Activated CD4-positive, alpha-beta T cell treated with anti-CD3 and anti-CD28 coated beads for 48 hours (primary cell): ENCODE data around the gene LDLRAD4.

Experiments
- DNase-seq: peaks from one replicate; pipeline ENCODE4 v3.0.0-alpha.2; 2020

The LDLRAD4 gene

DNA sequence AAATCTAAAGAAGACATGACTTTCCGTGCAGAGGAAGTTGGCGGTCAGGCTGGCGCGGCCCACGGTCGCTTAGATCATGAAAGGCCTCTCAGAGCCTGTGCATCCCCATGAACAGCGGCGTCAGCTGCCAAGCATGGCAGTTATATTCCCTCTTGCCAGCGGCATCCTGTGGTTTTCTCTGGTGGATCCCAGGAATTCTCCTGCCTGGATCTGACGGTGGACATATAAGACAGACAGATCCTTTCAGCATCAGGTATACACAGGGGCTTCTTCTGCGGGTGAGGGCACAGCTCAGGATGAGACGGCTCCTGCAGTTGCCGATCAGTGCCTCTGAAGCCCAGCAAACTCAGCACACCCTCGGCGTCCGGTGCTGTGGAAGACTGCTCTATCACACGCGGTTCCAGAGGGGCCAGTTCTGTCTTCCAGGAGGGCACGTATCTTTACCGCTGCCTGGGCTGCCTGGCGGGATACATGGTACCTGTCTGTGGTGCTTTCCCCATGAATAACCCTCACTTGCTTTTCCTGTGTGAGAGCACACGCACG is 157.8 kb downstream of the LDLRAD4 start:
- DNase-seq, result peak; percentile 75

DNA sequence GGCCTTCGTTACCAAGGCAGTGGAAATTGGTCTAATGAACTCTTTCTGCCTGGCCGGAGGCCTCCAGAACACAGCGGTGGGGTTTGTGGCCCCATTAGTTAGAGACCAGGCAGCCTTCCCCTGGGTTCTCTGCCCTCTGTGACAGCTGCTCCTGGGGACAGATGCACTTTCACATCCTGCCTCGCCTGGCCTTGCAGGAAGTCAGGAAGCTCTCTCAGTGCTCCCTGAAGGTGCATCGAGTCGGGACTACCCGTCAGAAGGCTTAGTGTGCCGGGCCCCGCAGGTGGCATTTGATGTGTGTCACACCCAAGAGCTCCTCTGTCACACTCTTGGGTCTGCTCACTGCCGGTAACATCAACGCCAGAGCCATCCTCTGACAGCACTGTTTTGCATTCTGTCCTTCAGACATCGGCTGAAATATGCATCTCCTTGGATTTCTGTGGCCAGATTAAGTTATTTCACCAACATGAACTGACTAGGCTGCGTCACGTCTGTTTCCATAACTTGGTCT is 158.3 kb downstream of the LDLRAD4 start:
- peak; percentile 83 for DNase-seq

DNA sequence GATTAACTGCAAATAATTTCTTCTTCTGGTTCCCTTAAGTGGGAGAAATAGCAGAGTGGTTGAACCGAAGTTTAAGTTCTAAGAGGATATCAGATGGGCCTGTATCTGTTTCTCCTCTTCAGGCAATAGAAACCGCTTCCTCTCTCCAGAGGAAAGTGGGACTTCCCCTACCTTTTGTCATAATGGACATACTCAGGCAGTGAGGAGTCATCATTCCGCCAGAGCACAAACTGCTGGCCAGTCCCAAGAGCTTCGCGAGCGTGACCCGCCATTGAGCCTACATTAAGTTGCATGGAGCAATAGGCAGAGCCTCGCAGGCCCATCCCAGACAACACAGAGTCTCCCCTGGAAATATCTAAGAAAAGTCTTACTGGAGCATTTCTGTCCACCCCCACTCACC is 158.9 kb downstream of the LDLRAD4 start:
- peak; percentile 48 for DNase-seq

DNA sequence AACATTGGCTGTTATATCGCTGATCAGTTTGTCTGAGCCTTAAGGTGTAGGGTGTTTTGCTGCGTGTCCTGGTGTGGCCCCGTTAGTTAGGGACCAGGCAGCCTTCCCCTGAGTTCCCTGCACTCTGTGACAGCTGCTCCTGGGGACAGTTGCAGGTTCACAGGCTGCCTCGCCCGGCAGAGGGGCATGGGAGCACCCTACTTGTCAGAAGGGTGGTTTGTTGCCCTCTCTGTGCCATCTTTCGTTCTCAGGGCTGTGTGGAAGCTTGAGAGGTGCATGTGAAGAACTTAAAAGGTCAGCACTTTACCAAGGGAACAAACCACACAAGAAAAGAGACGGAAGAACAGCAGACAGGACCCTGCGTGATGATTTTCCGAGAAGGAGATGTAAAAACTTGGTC is 159.6 kb downstream of the LDLRAD4 start:
- peak; percentile 33 for DNase-seq

DNA sequence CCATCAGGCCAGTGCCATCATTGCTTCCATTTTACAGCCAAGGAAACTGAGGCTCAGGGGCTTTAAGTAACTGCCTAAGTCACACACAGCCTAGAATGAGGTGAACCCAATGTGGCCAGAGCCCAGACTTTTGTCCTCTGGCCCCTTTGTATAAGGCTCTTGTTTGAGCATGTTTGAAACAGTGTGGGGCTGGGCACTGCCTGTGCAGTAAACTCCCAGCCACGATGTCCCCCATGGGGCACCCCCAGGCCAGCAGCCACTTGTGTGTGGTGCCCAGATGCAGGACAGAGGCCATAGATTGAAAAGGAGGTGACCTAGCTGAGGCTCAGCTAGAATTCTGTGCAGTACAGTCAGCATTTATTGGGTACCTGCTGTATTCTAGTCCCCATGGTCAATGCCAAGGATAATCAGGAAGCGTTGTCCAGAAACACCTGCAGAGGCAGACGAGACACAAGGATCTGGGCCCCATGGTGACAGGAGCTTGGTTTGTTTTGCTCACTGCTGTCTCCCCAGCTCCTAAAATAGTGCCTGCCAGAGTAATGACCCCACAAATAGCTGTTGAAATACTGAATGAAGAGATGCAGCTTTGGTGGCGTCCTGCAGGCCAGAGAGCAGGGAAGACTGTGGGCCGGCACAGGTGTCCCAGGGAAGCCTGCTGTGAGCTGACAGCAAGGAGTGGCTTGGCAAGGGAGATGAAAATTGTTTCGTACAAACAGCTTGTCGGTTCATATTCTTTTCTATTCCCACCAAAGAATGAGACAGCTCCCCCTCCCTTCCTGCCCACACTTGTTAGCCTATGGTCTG is 160.7 kb downstream of the LDLRAD4 start:
- no peak for DNase-seq

DNA sequence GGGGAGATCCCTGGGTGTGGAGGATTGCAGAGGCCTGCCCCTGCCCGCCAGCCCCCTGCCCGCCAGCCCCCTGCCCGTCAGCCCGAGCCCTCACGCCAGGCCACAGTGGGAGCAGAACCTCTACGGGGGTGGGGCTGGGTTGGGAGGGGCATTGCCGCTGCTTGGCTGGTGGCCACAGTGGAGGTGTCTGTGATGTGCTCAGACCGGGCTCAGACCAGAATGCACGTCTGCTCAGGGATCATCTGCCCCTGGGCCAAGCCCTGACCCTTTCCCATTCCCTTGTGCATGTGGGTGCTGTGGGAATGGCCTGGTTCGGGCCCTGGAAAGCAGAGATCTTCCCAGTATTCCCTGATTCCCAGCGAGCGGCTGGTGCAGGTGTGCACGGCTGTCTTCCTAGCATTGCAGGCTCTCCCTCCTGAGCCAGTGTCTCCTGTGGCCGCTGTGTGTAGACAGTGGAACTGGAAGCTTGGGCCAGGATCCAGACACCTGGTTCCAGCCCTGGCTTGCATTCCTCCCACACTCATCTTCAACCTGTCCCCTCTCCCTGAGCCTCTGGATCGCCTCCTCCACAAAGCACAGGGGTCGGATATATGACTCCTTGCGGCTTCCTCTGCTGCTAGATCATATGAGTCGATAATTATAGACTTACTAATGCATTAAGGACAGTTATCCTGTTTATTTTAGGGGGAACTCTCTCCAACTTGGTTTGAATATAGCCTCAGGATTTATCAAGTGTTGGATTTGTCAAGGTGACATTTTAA is 161.6 kb downstream of the LDLRAD4 start:
- no peak for DNase-seq

DNA sequence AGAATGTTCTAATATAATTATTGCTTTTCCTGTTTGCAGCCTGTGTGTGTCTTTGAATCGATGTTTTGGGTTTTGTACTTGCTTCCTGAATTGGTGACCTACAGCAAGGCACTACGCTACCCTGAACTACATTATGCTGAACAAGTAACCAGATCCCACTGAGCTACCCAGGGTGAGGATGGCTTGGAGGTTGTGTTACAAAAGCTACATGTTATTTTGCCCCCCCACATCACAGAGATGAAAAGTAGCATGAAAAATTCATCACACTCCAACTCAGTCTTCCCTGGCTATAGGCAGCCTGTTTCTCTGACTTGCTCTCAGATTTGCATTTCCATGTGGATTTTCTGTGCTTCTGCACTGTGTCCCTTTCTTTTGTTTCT is 162.1 kb downstream of the LDLRAD4 start:
- no peak for DNase-seq

DNA sequence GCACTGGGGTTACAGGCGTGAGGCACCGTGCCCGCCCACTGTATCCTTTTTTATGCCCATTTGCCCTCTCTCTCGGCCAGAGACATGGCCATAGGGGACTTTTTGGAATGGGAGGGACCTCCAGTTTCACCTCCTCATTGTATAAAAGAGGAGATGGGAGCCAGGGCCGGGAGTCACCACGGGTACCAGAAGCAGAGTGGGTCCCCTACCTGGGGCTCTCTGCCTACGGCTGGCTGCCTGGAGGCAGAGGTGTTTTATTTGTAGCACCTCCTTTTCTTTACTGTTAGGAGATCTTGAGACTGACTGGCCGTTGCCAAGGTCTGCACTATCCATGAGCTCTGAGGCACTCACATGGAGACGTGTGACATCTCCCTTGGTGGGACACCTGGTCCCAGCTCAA is 162.8 kb downstream of the LDLRAD4 start:
- DNase-seq, result no peak

DNA sequence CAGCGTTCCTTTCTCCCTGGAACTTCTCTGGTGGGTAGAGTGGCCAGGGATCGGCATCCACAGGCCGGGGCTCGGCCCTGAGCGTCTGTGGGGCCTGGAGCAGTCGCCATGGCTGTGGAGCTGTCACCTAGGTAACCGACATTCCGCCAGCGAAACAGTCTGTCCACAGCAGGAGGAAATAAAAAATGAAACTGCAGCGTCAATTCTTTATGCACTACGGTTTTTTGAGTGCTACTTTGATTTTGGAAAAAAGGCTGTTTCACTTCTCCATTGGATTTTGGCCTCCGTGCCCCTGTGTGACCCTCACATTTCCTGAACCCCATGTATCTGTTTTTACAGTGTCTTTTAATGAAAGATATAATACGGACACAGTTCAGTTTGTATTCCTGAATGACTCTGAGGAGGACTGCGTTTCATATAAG is 163.4 kb downstream of the LDLRAD4 start:
- DNase-seq, result peak; percentile 38

DNA sequence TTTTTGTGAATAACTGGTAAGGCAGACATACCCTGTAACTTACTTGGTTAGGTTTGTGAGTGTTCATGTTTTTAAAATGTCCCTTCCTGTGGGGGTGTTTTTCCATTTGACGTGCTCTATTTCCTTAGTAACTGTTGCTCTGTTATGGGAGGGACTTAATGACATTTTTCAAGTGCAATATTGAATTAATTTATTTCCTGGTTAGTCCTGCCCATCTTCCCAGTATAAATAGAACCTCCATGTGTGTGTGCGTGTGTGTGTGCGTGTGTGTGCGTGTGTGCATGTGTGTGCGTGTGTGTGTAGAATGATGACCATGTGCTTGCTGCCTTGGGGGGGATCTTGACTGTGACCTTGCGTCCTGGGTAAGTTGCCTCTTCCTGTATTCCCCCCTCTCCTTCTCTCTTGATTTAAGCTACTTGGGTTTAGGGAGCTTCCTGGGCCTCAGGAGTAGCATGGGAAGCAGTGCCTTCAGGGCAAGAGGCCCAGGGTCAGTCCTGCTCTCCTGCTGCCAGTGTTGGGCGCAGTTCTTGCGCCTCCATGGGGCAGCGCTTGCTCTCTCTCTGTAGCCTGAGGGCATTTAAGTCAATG is 163.9 kb downstream of the LDLRAD4 start:
- no peak for DNase-seq

DNA sequence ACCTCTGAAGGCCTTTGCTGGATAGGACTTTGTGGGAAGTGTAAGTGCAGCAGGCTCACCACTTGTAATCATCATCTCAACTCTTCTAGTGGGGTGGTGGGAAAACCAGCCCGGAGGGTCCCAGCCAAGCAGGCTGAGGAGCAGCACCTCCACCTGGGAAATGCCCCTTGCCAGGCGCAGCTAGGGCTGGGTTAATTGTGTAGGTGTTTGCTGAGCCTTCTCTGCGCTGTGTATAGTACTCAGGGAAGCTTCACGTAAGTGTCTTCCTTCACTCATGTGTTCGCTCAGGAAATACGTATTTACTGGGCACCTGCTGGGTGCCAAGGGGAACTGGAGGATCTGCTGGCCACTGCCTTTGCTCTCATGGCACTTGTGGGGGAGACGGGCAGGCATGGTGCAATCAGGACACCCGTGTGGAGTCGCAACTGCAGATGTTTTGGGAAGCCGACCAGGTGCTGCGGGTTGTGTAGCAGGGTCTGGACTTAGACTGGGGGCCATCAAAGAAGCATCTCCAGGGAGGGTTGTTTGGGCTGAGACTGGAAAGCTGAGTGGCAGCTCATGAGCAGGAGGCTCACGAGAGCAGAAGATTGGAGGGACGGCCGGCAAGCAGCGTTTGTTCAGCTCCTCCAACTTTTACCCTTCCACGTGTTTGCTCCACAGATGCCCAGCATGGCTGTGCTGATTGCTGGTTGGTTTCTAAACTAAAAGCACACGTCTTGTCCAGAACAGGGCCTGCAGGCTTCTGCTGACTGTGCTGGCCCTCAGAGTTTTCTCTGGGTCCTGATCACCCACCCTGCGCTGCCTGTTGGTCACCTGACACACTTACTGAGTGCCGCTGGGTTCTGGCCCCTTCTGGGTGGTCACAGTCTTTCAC is 164.6 kb downstream of the LDLRAD4 start:
- DNase-seq, result no peak

DNA sequence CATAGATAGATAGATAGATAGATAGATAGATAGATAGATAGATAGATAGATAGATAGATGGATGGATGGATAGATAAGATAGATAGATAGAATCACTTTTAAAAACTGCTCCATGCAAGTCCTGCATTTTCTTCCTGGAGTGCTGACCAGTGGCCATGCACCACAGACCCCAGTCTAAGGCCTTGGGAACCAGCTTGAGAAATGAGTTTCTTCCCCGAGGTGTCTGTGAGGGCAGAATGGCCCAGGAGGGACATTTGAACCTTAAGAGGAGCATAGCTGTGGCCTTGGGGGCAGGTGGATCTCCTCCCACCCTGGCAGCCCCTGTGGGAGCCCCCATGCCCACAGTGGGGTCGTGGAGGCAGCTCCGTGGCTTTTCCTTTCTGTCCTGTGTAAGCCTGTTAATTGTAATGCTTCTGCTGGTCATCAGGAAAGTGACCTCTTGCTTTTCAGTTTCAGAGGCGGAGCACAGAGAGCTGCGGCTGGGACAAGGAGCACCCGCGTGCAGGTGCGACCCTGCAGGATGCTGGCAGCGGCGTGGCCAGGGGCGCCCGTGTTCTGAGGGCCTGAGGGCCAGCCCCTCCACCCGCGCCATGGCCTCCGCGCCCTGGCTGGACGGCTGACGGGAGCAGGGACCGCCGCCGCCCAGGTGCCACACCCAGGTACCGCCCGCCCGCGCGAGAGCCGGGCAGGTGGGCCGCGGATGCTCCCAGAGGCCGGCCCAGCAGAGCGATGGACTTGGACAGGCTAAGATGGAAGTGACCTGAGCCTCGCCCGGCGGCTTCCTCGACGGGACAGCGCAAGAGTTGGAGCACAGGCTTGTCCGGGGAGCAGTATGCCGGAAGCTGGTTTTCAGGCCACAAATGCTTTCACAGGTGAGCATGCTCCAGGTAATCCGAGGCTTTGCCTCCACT is 168.6 kb downstream of the LDLRAD4 start:
- DNase-seq, result no peak

DNA sequence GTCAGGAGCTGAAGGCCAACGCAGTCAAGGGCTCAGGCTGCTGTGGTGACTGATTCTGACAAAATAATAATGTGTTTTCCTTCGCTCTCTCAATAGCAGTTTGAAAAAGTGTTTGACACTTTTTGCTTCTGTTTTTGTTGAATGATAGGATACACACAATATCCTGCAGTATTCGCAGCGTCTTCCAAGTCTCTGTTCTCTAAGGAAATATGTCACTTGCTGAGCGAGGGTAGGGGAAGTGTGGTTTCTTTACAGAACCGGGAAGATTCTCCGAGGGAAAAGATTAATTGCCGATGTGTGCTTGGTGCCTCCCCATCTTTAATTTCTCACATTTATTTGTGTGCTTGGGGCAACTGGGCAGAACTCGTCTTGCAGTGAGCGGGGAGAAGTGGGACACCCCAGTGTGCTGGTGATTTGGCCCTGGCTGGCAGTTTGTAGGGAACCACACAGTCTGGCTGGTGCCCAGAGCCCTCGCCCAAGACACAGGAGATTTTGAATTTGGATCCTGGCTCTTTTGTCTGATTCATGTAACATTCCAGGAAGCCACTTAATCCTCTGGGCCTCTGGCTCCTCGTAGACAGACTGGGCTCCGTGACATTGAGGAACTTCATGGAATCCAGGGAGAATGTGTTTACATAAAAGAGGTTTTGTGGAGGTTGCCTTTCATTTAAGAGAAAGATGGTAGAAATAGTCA is 169.4 kb downstream of the LDLRAD4 start:
- DNase-seq, result no peak

DNA sequence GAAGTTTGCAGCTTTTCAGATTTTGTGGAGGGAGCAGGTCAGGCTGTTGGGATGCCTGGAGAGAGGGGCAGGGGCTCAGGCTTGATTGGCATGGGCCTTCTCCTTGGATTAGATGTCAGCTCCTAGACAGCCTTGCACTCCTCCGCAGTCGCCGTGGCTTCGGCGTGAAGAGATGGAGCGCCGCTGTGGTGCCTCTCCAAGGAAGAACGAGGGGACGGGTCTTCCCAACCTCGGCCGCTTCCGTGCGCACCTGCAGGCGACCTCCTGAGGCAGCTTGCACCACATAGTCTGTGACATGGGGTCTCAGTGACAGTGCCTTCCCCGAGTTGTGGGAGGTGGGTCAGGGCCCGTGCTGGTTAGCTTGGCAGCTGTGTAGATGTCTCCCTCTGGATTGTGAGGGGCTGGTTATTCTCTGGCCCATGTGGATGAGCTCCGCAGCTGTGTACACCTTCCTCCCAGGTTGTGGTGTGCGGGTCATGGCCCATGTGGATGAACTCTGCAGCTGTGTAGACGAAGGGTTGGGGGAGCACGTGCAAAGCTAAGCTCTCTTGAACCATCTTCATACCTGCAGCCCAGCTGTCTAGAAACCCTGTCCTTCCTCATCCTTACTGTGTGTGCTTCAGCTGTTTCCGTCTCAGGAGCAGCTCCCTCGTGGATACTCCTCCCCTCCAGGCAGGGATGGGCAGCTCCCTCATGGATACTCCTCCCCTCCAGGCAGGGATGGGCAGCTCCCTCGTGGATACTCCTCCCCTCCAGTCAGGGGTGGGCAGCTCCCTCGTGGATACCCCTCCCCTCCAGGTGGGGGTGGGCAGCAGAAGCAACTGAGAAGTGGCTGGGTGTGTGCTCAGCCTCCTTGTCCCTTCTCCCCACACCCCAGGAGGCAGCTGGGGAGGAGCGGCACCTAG is 170.3 kb downstream of the LDLRAD4 start:
- DNase-seq, result no peak

DNA sequence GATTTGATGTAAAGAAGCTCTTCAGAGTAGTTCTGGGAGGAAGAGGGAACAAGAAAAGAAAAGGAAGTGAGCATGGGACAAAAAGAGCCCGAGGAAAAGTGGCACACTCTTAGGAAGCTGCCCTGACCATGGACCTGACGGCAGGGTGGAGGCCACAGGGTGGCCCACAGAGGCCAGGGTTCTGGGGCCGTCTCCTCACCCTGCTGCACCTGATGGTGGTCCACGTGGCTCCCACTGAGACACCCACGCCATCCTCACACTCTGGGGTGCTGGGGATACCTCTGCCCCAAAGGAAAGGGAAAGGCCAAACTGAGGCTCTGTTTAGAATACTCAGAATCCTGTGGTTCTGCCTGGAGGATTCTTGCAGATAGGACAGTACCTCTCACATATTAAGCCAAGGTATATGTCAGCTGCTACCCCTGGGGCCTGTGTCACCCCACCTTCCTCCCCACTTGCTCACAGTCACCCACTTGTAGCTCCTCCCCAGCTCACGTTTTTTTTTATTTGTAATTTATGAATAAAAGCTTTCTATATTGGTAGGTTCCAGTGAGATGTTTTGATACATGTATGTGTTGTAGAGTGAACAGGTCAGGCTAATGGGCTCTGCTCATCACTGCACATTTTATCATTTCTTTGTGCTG is 171.1 kb downstream of the LDLRAD4 start:
- DNase-seq, result no peak

DNA sequence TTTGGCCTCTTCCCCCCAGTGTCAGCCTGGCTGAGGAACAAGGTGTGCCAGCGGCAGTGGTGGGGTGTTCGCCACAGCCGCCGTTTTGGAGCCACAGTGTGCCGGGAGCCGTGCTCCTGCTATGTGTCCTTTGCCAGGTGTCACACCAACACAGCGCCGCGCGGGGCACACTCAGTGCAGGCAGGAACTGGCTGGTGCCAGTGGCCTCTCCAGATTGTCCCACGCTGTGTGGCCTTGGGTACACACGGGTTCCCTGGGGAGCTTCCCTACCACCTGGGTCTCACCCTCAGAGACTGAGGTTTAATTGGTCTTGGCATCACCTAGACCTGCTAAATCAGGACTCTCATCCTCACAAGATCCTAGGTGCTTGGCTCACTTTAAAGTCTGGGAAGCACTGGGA is 171.6 kb downstream of the LDLRAD4 start:
- DNase-seq, result no peak

DNA sequence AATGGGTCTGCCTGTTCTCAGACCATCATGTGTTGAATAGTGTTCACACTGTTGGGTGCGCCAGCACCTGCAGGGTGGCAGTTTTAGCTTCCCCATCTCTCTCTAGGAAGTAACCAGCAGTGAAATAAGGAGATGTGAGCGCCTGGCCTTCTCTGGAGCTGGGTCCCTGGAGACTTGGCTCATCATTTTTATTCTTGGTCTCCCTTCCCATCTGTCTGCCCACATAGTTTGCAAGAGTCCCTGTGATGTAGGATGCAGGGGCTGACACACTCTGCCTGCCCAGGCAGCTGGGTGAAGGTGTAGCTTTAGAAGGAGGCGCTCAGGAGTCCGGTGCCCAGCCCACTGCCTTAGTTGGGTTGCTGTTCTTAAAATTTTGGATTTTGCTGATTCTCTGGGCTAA is 172.2 kb downstream of the LDLRAD4 start:
- no peak for DNase-seq

DNA sequence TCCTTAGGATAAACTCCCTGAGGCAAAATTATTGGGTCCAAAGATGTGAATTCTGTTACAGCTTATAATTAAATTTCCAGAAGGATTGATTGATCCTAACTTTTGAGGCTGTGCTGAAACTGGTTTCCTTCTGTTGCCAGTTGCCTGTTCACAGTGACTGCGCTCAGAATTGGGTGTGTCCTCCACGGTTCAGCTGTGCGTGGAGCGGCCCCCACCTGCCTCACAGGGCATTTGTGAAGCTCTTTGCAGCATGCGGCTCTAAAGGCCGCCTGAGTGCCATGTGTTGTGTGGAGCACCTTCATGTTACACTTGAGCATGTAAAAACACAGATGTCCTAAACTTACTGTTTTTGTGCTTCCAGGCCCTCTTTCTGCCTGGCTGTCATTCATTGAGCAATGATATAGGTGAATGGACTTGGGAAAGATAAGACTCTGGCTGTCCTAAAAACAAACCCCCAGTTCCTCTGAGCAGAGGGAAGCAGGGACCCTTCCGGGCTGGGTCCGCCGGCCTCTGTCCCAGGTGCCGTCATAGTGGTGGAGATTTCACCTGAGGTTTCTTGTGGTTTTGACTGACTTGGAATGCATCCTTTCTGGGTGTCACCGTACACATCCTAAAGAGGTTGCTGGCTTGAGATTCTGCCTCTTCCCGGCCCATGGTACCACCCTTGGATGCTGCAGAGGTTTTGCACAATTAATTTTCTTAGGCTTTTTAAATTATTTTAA is 173.6 kb downstream of the LDLRAD4 start:
- no peak for DNase-seq
